K562 (cell line): ENCODE measurements around the gene AHCYL2. TPM values are rescaled to one million over a fixed set of nuclear protein-coding genes. Genes with fewer than 3 reads are reported as not detected.

Experiments used
- ATF3 ChIP-seq, 2 experiments: fragments of 450-650 bp in 1 of 2; sonication (generic) in 1 of 2; formaldehyde crosslinking in 1 of 2; IDR thresholded peaks in 1 of 2; conservative IDR thresholded peaks in 1 of 2; 2 replicates each; pipeline versions ENCODE4 v1.6.1 to v1.8.1; 2016 to 2023; ENCODE audit warnings: mild to moderate bottlenecking in 2 of 2, moderate library complexity in 2 of 2, inconsistent platforms in 1 of 2, missing genetic modification reagents in 1 of 2
- ATF7 ChIP-seq: fragments of 450-650 bp; IDR thresholded peaks from 2 replicates; pipeline ENCODE4 v1.7.1; 2014; ENCODE audit warnings: mild to moderate bottlenecking, moderate library complexity
- BACH1 ChIP-seq: fragments of 200-800 bp; sonication (Bioruptor generic); IDR thresholded peaks from 2 replicates; pipeline ENCODE4 v1.6.1; 2016; ENCODE audit warnings: missing genetic modification characterization, missing compliant biosample characterization
- EP400 ChIP-seq: fragments of 450-650 bp; IDR thresholded peaks from 2 replicates; pipeline ENCODE4 v1.6.1; 2017; ENCODE audit warnings: antibody characterized with exemption, mild to moderate bottlenecking, moderate library complexity
- GABPB1 ChIP-seq: sonication (generic); formaldehyde crosslinking; IDR thresholded peaks from 2 replicates; pipeline ENCODE4 v1.8.0; 2022; ENCODE audit warnings: mild to moderate bottlenecking, missing genetic modification reagents
- JUN ChIP-seq, 2 experiments: sonication (generic) in 1 of 2; formaldehyde crosslinking in 1 of 2; IDR thresholded peaks; 2 replicates each; pipeline versions ENCODE4 v1.6.1 to v1.8.0; 2012 to 2022; ENCODE audit warnings: borderline replicate concordance in 2 of 2, mild to moderate bottlenecking in 2 of 2, improper control_type of control experiment in 1 of 2, low read depth in 1 of 2, low read length in 1 of 2, missing genetic modification reagents in 1 of 2
- LCOR ChIP-seq: sonication (generic); formaldehyde crosslinking; IDR thresholded peaks from 2 replicates; pipeline ENCODE4 v1.8.0; 2022; ENCODE audit warnings: mild to moderate bottlenecking, missing genetic modification reagents
- MYNN ChIP-seq, 2 experiments: sonication (generic); formaldehyde crosslinking in 1 of 2; IDR thresholded peaks; 2 replicates each; pipeline versions ENCODE4 v1.5.0 to v1.6.1; 2016 to 2020; ENCODE audit warnings: antibody characterized with exemption in 1 of 2, missing genetic modification reagents in 1 of 2
- PKNOX1 ChIP-seq: fragments of 450-650 bp; IDR thresholded peaks from 2 replicates; pipeline ENCODE4 v1.6.1; 2016
- SAP30 ChIP-seq: fragments of 200-600 bp; sonication (generic); IDR thresholded peaks from 2 replicates; pipeline ENCODE4 v1.6.1; 2012; ENCODE audit warnings: borderline replicate concordance, low read depth, mild to moderate bottlenecking, moderate library complexity, low read length, control low read depth, inconsistent platforms; ENCODE audit not compliant: insufficient read depth, poor library complexity, severe bottlenecking
- SIN3B ChIP-seq: fragments of 450-650 bp; IDR thresholded peaks from 2 replicates; pipeline ENCODE4 v1.6.1; 2017; ENCODE audit warnings: low read depth, mild to moderate bottlenecking, moderate library complexity
- SMC3 ChIP-seq: conservative IDR thresholded peaks from 2 replicates; pipeline ENCODE4 v1.6.1; 2011; ENCODE audit warnings: low read depth, low read length, improper control_type of control experiment; ENCODE audit not compliant: insufficient read depth
- ZNF436 ChIP-seq: fragments of 250-450, 450-650 bp; sonication (Bioruptor Pico); formaldehyde crosslinking; IDR thresholded peaks from 2 replicates; pipeline ENCODE4 v1.7.0; 2020; ENCODE audit warnings: mild to moderate bottlenecking
- polyA plus RNA-seq, 8 experiments: library from polyadenylated mRNA; depleted of rRNA in 4 of 8; stranded (reverse) in 5 of 8; unstranded in 3 of 8; fragments of >200 nt; fragmentation: Nextera tagmentation in 2 of 8; fragmentation: Illumina TruSeq in 1 of 8; extraction: Ambion mirVana in 2 of 8; extraction: Trizol in 1 of 8; gene quantifications; 2 replicates each; pipeline versions ENCODE4 v1.2.1 to v1.2.3, GENCODE V29; 2011 to 2014; ENCODE audit warnings: inconsistent platforms in 1 of 8, missing spikeins in 1 of 8
- total RNA-seq, 7 experiments: library from RNA; depleted of rRNA in 6 of 7; stranded (reverse); fragments of >200 nt in 6 of 7; fragmentation: Illumina TruSeq in 2 of 7; extraction: Trizol in 2 of 7; gene quantifications; 2 replicates each; pipeline versions ENCODE4 v1.2.1 to v1.2.3, GENCODE V29; 2011 to 2021; ENCODE audit warnings: low replicate concordance in 1 of 7
- TF ChIP-seq, protein P1 (sequence below): fragments of 450-650 bp; IDR thresholded peaks from 2 replicates; pipeline ENCODE4 v1.6.1; 2018; ENCODE audit warnings: mild to moderate bottlenecking, low read depth; ENCODE audit not compliant: partially characterized antibody
- TF ChIP-seq, protein P2 (sequence below): fragments of 250-450 bp; sonication (Bioruptor Pico); IDR thresholded peaks from 2 replicates; pipeline ENCODE4 v1.4.0; 2020

AHCYL2 gene
- total and polyA plus RNA-seq, 9 of the 15 experiments (the other 6 are each of a cell fraction or from before 2014, with no cell fraction given), result 0.93 to 10.5 (median 5.2) TPM

GRCh38 chr7:129224251-129225205 is at the start of gene AHCYL2 (continued):
- TF ChIP-seq ATF3 (IDR thresholded peaks at IDR 0.05), result peak; percentile 11; the same call in 1 of the 2 replicates
- peak; percentile 62; the same call in 1 of the 2 replicates for TF ChIP-seq ATF3 (CRISPR knock-in tag; conservative IDR thresholded peaks at IDR 0.05)
- TF ChIP-seq, protein P1, sequence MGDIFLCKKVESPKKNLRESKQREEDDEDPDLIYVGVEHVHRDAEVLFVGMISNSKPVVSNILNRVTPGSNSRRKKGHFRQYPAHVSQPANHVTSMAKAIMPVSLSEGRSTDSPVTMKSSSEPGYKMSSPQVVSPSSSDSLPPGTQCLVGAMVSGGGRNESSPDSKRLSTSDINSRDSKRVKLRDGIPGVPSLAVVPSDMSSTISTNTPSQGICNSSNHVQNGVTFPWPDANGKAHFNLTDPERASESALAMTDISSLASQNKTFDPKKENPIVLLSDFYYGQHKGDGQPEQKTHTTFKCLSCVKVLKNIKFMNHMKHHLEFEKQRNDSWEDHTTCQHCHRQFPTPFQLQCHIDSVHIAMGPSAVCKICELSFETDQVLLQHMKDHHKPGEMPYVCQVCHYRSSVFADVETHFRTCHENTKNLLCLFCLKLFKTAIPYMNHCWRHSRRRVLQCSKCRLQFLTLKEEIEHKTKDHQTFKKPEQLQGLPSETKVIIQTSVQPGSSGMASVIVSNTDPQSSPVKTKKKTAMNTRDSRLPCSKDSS, result no peak
- peak; percentile 85; the same call in 1 of the 2 replicates for TF ChIP-seq ATF7
- TF ChIP-seq BACH1 (tag), result peak; percentile 89; the same call in 1 of the 2 replicates
- peak; percentile 90 for TF ChIP-seq PKNOX1
- TF ChIP-seq, protein P2, sequence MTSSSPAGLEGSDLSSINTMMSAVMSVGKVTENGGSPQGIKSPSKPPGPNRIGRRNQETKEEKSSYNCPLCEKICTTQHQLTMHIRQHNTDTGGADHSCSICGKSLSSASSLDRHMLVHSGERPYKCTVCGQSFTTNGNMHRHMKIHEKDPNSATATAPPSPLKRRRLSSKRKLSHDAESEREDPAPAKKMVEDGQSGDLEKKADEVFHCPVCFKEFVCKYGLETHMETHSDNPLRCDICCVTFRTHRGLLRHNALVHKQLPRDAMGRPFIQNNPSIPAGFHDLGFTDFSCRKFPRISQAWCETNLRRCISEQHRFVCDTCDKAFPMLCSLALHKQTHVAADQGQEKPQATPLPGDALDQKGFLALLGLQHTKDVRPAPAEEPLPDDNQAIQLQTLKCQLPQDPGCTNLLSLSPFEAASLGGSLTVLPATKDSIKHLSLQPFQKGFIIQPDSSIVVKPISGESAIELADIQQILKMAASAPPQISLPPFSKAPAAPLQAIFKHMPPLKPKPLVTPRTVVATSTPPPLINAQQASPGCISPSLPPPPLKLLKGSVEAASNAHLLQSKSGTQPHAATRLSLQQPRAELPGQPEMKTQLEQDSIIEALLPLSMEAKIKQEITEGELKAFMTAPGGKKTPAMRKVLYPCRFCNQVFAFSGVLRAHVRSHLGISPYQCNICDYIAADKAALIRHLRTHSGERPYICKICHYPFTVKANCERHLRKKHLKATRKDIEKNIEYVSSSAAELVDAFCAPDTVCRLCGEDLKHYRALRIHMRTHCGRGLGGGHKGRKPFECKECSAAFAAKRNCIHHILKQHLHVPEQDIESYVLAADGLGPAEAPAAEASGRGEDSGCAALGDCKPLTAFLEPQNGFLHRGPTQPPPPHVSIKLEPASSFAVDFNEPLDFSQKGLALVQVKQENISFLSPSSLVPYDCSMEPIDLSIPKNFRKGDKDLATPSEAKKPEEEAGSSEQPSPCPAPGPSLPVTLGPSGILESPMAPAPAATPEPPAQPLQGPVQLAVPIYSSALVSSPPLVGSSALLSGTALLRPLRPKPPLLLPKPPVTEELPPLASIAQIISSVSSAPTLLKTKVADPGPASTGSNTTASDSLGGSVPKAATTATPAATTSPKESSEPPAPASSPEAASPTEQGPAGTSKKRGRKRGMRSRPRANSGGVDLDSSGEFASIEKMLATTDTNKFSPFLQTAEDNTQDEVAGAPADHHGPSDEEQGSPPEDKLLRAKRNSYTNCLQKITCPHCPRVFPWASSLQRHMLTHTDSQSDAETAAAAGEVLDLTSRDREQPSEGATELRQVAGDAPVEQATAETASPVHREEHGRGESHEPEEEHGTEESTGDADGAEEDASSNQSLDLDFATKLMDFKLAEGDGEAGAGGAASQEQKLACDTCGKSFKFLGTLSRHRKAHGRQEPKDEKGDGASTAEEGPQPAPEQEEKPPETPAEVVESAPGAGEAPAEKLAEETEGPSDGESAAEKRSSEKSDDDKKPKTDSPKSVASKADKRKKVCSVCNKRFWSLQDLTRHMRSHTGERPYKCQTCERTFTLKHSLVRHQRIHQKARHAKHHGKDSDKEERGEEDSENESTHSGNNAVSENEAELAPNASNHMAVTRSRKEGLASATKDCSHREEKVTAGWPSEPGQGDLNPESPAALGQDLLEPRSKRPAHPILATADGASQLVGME (CRISPR knock-in tag), result peak; percentile 65; the same call in 1 of the 2 replicates
- TF ChIP-seq GABPB1, result peak; percentile 93
- peak; percentile 75; the same call in 1 of the 2 replicates for TF ChIP-seq MYNN (IDR thresholded peaks at IDR 0.05)
- no peak for TF ChIP-seq MYNN (CRISPR knock-in tag; IDR thresholded peaks at IDR 0.05)
- no peak for TF ChIP-seq SMC3
- TF ChIP-seq EP400, result peak; percentile 84
- no peak for TF ChIP-seq ZNF436 (CRISPR knock-in tag)
- peak; percentile 86 for TF ChIP-seq LCOR (CRISPR knock-in tag)
- TF ChIP-seq SIN3B, result no peak; the same call in 1 of the 2 replicates
- TF ChIP-seq JUN (IDR thresholded peaks at IDR 0.05; ENCODE audit: borderline replicate concordance, low read depth, low read length), result peak; percentile 76
- peak; percentile 57; the same call in 1 of the 2 replicates for TF ChIP-seq JUN (CRISPR knock-in tag; IDR thresholded peaks at IDR 0.05; ENCODE audit: borderline replicate concordance)
- TF ChIP-seq SAP30, result peak; percentile 77
